Spleen (tissue), 11 donors: Measurements from ENCODE around the gene MC2R. TPM values are rescaled to one million over a fixed set of nuclear protein-coding genes. Genes with fewer than 3 reads are reported as not detected.

Experiments used
- DNase-seq: peaks from one replicate; pipeline ENCODE4 v3.0.0-alpha.2; 2020
- H3K27ac ChIP-seq, 8 donors: fragments of 200-600 bp; sonication (generic) in 7 of 8; 1 replicate in 4 of 8; 2 replicates in 4 of 8; pipeline versions ENCODE4 v1.5.0 to v1.8.0; 2016 to 2021; ENCODE audit warnings: inconsistent platforms in 4 of 8, mild to moderate bottlenecking in 4 of 8, moderate library complexity in 1 of 8
- H3K27me3 ChIP-seq, 7 donors: fragments of 200-600 bp; sonication (generic) in 6 of 7; replicated peaks in 1 of 7; 1 replicate in 4 of 7; 2 replicates in 3 of 7; pipeline versions ENCODE4 v1.5.0 to v1.8.0; 2016 to 2021; ENCODE audit warnings: inconsistent platforms in 3 of 7, mild to moderate bottlenecking in 1 of 7
- H3K36me3 ChIP-seq, 6 donors: fragments of 200-600 bp; sonication (generic) in 5 of 6; 1 replicate in 4 of 6; 2 replicates in 2 of 6; pipeline versions ENCODE4 v1.5.0 to v1.8.0; 2016 to 2021; ENCODE audit warnings: inconsistent platforms in 2 of 6
- H3K4me1 ChIP-seq, 6 donors: fragments of 200-600 bp; sonication (generic) in 5 of 6; 1 replicate in 3 of 6; 2 replicates in 3 of 6; pipeline versions ENCODE4 v1.5.0 to v1.8.0; 2016 to 2021; ENCODE audit warnings: inconsistent platforms in 3 of 6
- H3K4me3 ChIP-seq, 8 donors: fragments of 200-600 bp; sonication (generic) in 7 of 8; 1 replicate in 4 of 8; 2 replicates in 4 of 8; pipeline versions ENCODE4 v1.5.0 to v1.8.0; 2016 to 2021; ENCODE audit warnings: inconsistent platforms in 4 of 8, mild to moderate bottlenecking in 4 of 8, moderate library complexity in 2 of 8
- H3K9me3 ChIP-seq, 8 donors: fragments of 200-600 bp; sonication (generic) in 7 of 8; 1 replicate in 4 of 8; 2 replicates in 4 of 8; pipeline versions ENCODE4 v1.5.0 to v1.8.0; 2016 to 2021; ENCODE audit warnings: inconsistent platforms in 4 of 8
- POLR2A ChIP-seq, 3 donors: fragments of 450-650 bp; IDR thresholded peaks; one replicate each; pipeline ENCODE4 v1.5.1; 2017; ENCODE audit warnings: antibody characterized with exemption in 3 of 3, mild to moderate bottlenecking in 1 of 3
- POLR2AphosphoS5 ChIP-seq, 3 donors: sonication (generic); formaldehyde crosslinking; IDR thresholded peaks; one replicate each; pipeline ENCODE4 v1.5.1; 2017; ENCODE audit warnings: antibody characterized with exemption in 3 of 3
- whole genome bisulfite sequencing, 5 donors: extraction: QIAGEN DNeasy Blood & Tissue Kit in 3 of 5; methylation state at CpG; one replicate each; pipeline versions ENCODE4 v1.1.5 to v1.1.7; 2013 to 2018; 5-methylcytosine and 5-hydroxymethylcytosine counted together
- intact Hi-C: fragments of 100-400 bp; cut with DNase I; formaldehyde crosslinking; loops from one replicate; pipeline ENCODE4 v1.15.0; 2023; ENCODE audit warnings: low total_unique reads
- polyA plus RNA-seq, 3 donors: library from polyadenylated mRNA; stranded (reverse); fragments of 200-250 nt; gene quantifications; one replicate each; pipeline ENCODE4 v1.2.1, GENCODE V29; 2013
- total RNA-seq, 7 donors: library from RNA; depleted of rRNA in 3 of 7; stranded (reverse); fragments of >200 nt in 3 of 7; fragmentation: NEBNext Ultra II Directional in 4 of 7; extraction: Animal tissue kit (Norgen Biotek cat#: 25700) in 4 of 7; gene quantifications; one replicate each; pipeline versions ENCODE4 v1.1.0 to v1.2.1, GENCODE V29; 2016 to 2021
- TF ChIP-seq, protein P1 (sequence below), 11 experiments: fragments of 200-600 bp in 7 of 11; fragments of 450-650 bp in 4 of 11; sonication (generic) in 4 of 11; IDR thresholded peaks in 8 of 11; conservative IDR thresholded peaks in 3 of 11; 1 replicate in 7 of 11; 2 replicates in 4 of 11; pipeline versions ENCODE4 v1.4.0 to v1.8.0; 2016 to 2021; ENCODE audit warnings: antibody characterized with exemption in 11 of 11, inconsistent platforms in 4 of 11, mild to moderate bottlenecking in 1 of 11
- donor health status: healthy with polysubstance abuse.
- donor health status: DM: no; HTN: no; CAD: no; lungs with moderate emphysema.
- donor health status: DM: no; HTN: no; CAD: no.
- donor health status: Bipolar disorder and iron deficiency.
- donor health status: healthy.
- donor health status: DM: no; HTN: no; CAD: no.
- donor health status: DM: yes; HTN: yes; CAD: no.

The MC2R gene
- total and polyA plus RNA-seq, 10 donors, result not detected

DNA sequence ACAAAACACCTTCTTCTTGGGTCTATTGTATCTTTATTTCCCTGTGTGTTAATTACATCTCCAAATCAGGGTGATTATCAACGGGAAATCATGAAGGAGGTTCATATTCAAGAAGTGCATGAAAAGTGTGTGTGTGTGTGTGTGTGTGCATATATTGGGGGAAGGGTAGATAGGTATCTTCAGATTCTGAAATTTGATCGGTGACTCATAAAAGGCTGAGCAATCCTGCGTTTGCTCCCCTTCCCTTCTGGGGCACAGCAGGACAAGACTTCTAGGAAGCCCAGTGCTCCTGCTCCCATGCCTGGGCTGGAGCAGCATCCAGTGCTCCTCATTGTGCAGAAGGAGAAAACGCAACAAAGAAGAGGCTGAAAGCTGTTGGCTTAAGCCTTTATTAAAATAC lies 65.5 kb downstream of the MC2R start:
- no peak overlapping the region for H3K4me3 ChIP-seq
- 85 to 95% (median 87%) methylated on average over 4 of the region's 4 CpGs for WGBS, 5 donors
- no peak for DNase-seq
- H3K36me3 ChIP-seq, result no peaks in the 10 kb centered on the region
- H3K9me3 ChIP-seq, result peaks cover 0 to 48% (median 31%) of the 10 kb centered on the region in 8 donors
- TF ChIP-seq, protein P1, sequence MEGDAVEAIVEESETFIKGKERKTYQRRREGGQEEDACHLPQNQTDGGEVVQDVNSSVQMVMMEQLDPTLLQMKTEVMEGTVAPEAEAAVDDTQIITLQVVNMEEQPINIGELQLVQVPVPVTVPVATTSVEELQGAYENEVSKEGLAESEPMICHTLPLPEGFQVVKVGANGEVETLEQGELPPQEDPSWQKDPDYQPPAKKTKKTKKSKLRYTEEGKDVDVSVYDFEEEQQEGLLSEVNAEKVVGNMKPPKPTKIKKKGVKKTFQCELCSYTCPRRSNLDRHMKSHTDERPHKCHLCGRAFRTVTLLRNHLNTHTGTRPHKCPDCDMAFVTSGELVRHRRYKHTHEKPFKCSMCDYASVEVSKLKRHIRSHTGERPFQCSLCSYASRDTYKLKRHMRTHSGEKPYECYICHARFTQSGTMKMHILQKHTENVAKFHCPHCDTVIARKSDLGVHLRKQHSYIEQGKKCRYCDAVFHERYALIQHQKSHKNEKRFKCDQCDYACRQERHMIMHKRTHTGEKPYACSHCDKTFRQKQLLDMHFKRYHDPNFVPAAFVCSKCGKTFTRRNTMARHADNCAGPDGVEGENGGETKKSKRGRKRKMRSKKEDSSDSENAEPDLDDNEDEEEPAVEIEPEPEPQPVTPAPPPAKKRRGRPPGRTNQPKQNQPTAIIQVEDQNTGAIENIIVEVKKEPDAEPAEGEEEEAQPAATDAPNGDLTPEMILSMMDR (IDR thresholded peaks at IDR 0.05 in 8 of 11, conservative IDR thresholded peaks at IDR 0.05 in 3 of 11), result no peak
- no peak for TF ChIP-seq POLR2A (IDR thresholded peaks at IDR 0.05)
- no peak for TF ChIP-seq POLR2AphosphoS5 (IDR thresholded peaks at IDR 0.05)
- H3K4me1 ChIP-seq, result no peaks in the 10 kb centered on the region
- H3K27ac ChIP-seq, result no peak overlapping the region
- no peaks in the 10 kb centered on the region for H3K27me3 ChIP-seq
- intact Hi-C loops, result no loop called here

DNA sequence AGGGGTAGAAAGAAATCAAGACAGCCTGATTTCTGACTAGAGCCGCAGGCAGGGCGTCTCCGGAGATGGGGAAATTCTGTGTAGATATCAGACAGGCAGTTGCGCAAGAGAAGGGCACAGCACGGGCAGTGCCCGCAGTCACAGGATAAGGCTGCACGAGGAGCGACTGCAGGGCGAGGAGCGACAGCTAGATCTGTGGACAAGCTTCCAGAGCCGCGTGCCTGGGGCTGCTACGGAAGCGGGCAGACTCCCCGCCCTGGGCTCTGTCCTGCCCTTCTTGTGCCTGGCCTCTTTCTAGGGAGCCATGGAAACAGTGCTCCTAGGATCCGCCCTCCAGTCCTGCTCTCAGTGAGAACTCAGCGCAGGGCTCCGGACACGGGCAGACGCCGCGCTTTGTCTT lies 78.8 kb downstream of the MC2R start:
- TF ChIP-seq POLR2AphosphoS5 (IDR thresholded peaks at IDR 0.05) (no peak), POLR2A (IDR thresholded peaks at IDR 0.05) (no peak)
- TF ChIP-seq, protein P1 (IDR thresholded peaks at IDR 0.05 in 8 of 11, conservative IDR thresholded peaks at IDR 0.05 in 3 of 11), result no peak
- WGBS, 5 donors, result 90 to 95% (median 93%) methylated on average over 22 of the region's 22 CpGs
- no peaks in the 10 kb centered on the region for H3K9me3 ChIP-seq
- intact Hi-C loops, result no loop called here
- DNase-seq, result no peak
- H3K27ac ChIP-seq, result no peak overlapping the region
- peaks cover 0 to 41% (median 0%) of the 10 kb centered on the region in 7 donors for H3K27me3 ChIP-seq
- no peak overlapping the region for H3K4me3 ChIP-seq
- H3K4me1 ChIP-seq, result no peaks in the 10 kb centered on the region
- no peaks in the 10 kb centered on the region for H3K36me3 ChIP-seq

DNA sequence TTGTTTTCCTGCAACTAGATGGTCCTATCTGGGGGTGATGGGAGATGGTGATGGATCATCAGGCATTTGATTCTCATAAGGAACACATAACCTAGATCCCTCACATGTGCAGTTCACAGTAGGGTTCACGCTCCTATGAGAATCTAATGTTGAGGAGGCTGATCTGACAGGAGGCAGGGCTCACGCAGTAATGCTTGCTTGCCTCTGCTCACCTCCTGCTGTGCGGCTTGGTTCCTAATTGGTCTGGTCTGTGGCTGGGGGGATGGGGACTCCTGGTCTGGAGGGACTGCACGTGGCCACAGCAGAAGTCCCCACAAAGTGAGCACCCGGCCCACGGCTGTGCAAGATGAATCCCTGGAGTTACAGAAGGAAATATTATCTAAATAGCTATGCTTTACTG lies 80.1 kb downstream of the MC2R start:
- WGBS, 5 donors, result 62 to 79% (median 77%) methylated on average over 6 of the region's 6 CpGs
- Histone ChIP-seq H3K27ac (no peak overlapping the region), H3K9me3 (no peaks in the 10 kb centered on the region), H3K36me3 (no peaks in the 10 kb centered on the region), H3K27me3 (peaks cover 0 to 46% (median 0%) of the 10 kb centered on the region in 7 donors), H3K4me1 (no peaks in the 10 kb centered on the region), H3K4me3 (no peak overlapping the region)
- no peak for TF ChIP-seq POLR2A (IDR thresholded peaks at IDR 0.05)
- TF ChIP-seq, protein P1 (IDR thresholded peaks at IDR 0.05 in 8 of 11, conservative IDR thresholded peaks at IDR 0.05 in 3 of 11), result no peak
- TF ChIP-seq POLR2AphosphoS5 (IDR thresholded peaks at IDR 0.05), result no peak
- intact Hi-C loops, result no loop called here
- no peak for DNase-seq

DNA sequence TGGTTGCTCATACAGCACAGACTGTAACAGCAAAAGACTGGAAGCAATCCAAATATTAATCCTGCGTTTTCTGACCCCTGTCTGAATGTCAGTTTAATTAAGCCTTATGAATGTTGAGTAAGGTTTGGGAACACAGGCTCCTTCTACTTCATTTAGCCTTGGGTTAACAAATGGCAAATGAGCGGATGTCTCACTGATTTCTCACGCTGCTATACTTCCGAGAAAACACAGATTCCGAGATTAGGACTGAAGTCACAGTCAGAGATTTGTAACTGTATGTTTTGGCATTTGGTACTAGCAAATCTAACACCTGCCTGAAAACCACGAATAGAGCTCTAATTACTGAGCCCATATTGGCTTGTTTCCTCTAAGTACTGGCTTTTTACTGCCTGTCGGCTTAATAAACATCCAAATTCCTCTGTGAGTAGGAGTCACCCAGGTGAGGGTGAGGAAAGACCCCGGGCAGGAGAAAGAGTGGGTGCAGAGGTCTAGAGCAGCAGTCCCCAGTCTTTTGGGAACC lies 80.8 kb downstream of the MC2R start:
- H3K36me3 ChIP-seq, result no peaks in the 10 kb centered on the region
- 60 to 73% (median 63%) methylated on average over 8 of the region's 8 CpGs for WGBS, 5 donors
- no peak overlapping the region for H3K4me3 ChIP-seq
- TF ChIP-seq, protein P1 (IDR thresholded peaks at IDR 0.05 in 8 of 11, conservative IDR thresholded peaks at IDR 0.05 in 3 of 11), result no peak
- TF ChIP-seq POLR2A (IDR thresholded peaks at IDR 0.05) (no peak), POLR2AphosphoS5 (IDR thresholded peaks at IDR 0.05) (no peak)
- H3K9me3 ChIP-seq, result no peaks in the 10 kb centered on the region
- H3K4me1 ChIP-seq, result no peaks in the 10 kb centered on the region
- no peak overlapping the region for H3K27ac ChIP-seq
- intact Hi-C loops, result no loop called here
- peaks cover 0 to 52% (median 0%) of the 10 kb centered on the region in 7 donors for H3K27me3 ChIP-seq
- DNase-seq, result no peak

Other genes starting within 250 kb of the MC2R start
- 10 to 100 TPM in 4 of 7 donors, 1 to 10 TPM in 3; 5.9 to 16.2 (median 10.5) TPM for gene FAM210A, start 189.0 kb downstream of the MC2R start, total RNA-seq
- gene FAM210A, start 189.0 kb downstream of the MC2R start, polyA plus RNA-seq, result 1 to 10 TPM; 2.7 to 4.7 (median 4.0) TPM
- gene RNMT, start 188.9 kb downstream of the MC2R start, total RNA-seq, result 10 to 100 TPM; 17.5 to 33.3 (median 28.0) TPM
- gene RNMT, start 188.9 kb downstream of the MC2R start, polyA plus RNA-seq, result 10 to 100 TPM; 11.4 to 15.0 (median 13.1) TPM
- not detected for gene MC5R, start 91.4 kb downstream of the MC2R start, total RNA-seq
- gene MC5R, start 91.4 kb downstream of the MC2R start, polyA plus RNA-seq, result under 1 TPM in 1 of 3 donors, not detected in 2; 0.07 TPM
- gene ZNF519, start 216.9 kb upstream of the MC2R start, total RNA-seq, result 10 to 100 TPM in 4 of 7 donors, 1 to 10 TPM in 3; 2.9 to 13.9 (median 12.9) TPM
- gene ZNF519, start 216.9 kb upstream of the MC2R start, polyA plus RNA-seq, result 1 to 10 TPM; 1.6 to 2.7 (median 1.7) TPM